ENCODE measurements around the gene ZNF382. TPM values are rescaled to one million over a fixed set of nuclear protein-coding genes. Genes with fewer than 3 reads are reported as not detected.

ZNF382 gene
- total RNA-seq, 4 donors from 2014 or later, result 0.95 to 3.3 (median 1.2) TPM

DNA sequence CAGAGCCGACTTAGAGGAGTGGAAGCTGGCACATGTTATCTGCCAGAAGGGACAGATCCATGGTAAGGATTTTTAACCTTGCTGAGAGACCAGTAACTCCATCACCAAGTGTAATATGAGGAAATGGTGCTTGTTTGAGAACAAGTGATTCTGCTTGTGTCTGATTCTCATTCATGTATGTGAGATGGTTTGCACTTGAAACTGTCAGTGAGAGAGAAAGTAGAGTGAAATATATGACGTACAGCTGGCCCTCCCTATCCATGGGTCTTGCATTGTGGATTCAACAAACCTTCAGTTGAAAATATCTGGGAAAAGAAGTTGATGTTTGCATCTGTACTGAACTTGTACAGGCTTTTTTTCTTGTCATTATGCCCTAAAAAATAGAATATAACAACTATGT lies 63.5 kb downstream of the ZNF382 start:
- no peak for TF ChIP-seq POLR2A (IDR thresholded peaks at IDR 0.05)
- TF ChIP-seq, protein P1, sequence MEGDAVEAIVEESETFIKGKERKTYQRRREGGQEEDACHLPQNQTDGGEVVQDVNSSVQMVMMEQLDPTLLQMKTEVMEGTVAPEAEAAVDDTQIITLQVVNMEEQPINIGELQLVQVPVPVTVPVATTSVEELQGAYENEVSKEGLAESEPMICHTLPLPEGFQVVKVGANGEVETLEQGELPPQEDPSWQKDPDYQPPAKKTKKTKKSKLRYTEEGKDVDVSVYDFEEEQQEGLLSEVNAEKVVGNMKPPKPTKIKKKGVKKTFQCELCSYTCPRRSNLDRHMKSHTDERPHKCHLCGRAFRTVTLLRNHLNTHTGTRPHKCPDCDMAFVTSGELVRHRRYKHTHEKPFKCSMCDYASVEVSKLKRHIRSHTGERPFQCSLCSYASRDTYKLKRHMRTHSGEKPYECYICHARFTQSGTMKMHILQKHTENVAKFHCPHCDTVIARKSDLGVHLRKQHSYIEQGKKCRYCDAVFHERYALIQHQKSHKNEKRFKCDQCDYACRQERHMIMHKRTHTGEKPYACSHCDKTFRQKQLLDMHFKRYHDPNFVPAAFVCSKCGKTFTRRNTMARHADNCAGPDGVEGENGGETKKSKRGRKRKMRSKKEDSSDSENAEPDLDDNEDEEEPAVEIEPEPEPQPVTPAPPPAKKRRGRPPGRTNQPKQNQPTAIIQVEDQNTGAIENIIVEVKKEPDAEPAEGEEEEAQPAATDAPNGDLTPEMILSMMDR (IDR thresholded peaks at IDR 0.05), result no peak
- no peak for DNase-seq (ENCODE audit: low spot score in 2 of 2)
- no peak overlapping the region for H3K4me3 ChIP-seq (ENCODE audit: low read depth, poor library complexity, severe bottlenecking)
- intact Hi-C loops (cut with DNase I; ENCODE audit: low total_unique reads), result no loop called here
- 86 to 96% methylated on average over 2 of the region's 2 CpGs for WGBS, 2 donors

DNA sequence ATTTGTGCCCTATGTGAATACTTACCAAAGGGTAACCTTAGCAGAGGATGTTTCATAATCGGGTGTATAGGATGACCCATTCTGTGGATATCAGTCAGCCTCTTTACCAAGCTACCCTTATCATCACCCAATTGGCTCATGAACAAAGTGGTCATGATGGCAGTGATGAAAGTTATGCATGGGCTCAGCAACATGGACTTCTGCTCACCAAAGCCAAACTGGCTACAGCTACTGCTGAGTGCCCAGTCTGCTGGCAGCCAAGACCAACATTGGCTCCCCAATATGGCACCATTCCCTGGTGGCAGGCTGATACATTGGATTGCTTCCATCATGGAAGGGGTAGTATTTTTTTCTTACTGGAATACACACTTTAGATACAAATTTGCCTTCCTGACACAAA lies 67.3 kb downstream of the ZNF382 start:
- H3K4me3 ChIP-seq (ENCODE audit: low read depth, poor library complexity, severe bottlenecking), result no peak overlapping the region
- DNase-seq (ENCODE audit: low spot score in 2 of 2), result no peak
- 91 to 93% methylated on average over 1 of the region's 1 CpG for WGBS, 2 donors
- intact Hi-C loops (cut with DNase I; ENCODE audit: low total_unique reads), result no loop called here
- TF ChIP-seq, protein P1 (IDR thresholded peaks at IDR 0.05), result no peak
- no peak for TF ChIP-seq POLR2A (IDR thresholded peaks at IDR 0.05)

DNA sequence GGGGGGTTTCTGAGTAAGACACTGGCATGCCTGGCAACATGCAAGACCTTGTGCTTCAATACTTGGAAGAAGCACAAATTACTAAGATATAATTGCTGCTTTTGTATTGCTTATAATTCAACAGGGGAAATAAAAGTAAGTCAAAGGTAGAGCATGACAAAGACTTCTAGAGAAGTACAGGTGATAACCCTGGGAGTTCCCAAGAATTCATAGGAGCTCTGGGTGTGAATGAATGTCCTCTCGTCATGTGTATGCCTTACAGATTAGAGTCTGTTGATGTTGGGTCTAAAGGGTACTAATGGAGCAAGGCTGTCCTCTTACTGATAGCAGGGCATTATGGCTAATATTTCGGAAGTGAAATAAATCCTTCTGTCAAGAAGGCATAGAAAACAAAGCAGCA lies 69.1 kb downstream of the ZNF382 start:
- intact Hi-C loops (cut with DNase I; ENCODE audit: low total_unique reads), result no loop called here
- no peak for DNase-seq (ENCODE audit: low spot score in 2 of 2)
- H3K4me3 ChIP-seq (ENCODE audit: low read depth, poor library complexity, severe bottlenecking), result no peak overlapping the region
- 97 to 99% methylated on average over 2 of the region's 2 CpGs for WGBS, 2 donors
- TF ChIP-seq, protein P1 (IDR thresholded peaks at IDR 0.05), result no peak
- TF ChIP-seq POLR2A (IDR thresholded peaks at IDR 0.05), result no peak

DNA sequence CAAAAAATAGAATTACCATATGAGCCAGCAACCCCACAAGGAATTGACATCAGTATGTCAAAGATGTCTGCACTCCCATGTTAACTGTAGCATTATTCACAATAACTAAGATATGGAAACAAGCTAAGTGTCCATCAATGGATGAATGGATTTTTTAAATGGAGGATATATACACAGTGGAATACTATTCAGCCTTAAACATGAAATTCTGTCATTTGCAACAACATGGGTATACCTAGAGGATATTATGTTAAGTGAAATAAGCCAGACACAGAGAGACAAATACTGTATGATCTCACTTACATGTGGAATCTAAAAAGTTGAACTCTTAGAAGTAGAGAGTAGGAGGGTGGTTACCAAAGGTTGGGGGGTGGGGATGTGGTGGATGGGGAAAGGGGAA lies 74.3 kb downstream of the ZNF382 start:
- no peak for DNase-seq (ENCODE audit: low spot score in 2 of 2)
- intact Hi-C loops (cut with DNase I; ENCODE audit: low total_unique reads), result no loop called here
- TF ChIP-seq POLR2A (IDR thresholded peaks at IDR 0.05), result no peak
- TF ChIP-seq, protein P1 (IDR thresholded peaks at IDR 0.05), result no peak
- H3K4me3 ChIP-seq (ENCODE audit: low read depth, poor library complexity, severe bottlenecking), result no peak overlapping the region

Other genes with a start within 250 kb of the ZNF382 start
- 1 to 10 TPM; 3.6 to 8.1 (median 4.2) TPM for gene ZFP14, start 226.1 kb upstream of the ZNF382 start, total RNA-seq
- gene ZFP82, start 186.7 kb upstream of the ZNF382 start, total RNA-seq, result 1 to 10 TPM; 1.1 to 4.1 (median 1.5) TPM
- gene ZNF566, start 115.8 kb upstream of the ZNF382 start, total RNA-seq, result 10 to 100 TPM in 1 of 4 donors, 1 to 10 TPM in 3; 4.8 to 10.2 (median 5.7) TPM
- gene ZNF260, start 77.0 kb upstream of the ZNF382 start, total RNA-seq, result 1 to 10 TPM; 5.4 to 8.7 (median 7.1) TPM
- 1 to 10 TPM; 3.9 to 7.8 (median 6.7) TPM for gene ZNF529, start 32.0 kb upstream of the ZNF382 start, total RNA-seq
- 10 to 100 TPM in 1 of 4 donors, 1 to 10 TPM in 3; 5.9 to 19.3 (median 7.9) TPM for gene ZNF461, start 61.5 kb downstream of the ZNF382 start, total RNA-seq
- gene ZNF567, start 82.3 kb downstream of the ZNF382 start, total RNA-seq, result 1 to 10 TPM; 6.3 to 9.6 (median 7.7) TPM
- gene ZNF850, start 167.5 kb downstream of the ZNF382 start, total RNA-seq, result 1 to 10 TPM; 1.0 to 2.2 (median 1.5) TPM
- gene ZNF790, start 233.1 kb downstream of the ZNF382 start, total RNA-seq, result 1 to 10 TPM; 3.5 to 9.1 (median 4.2) TPM
- gene ZNF345, start 245.6 kb downstream of the ZNF382 start, total RNA-seq, result 1 to 10 TPM; 3.6 to 8.6 (median 5.4) TPM

Measured in lower leg skin (tissue), 4 donors.